Placental pericyte (primary cell): ENCODE data around the gene MYEOV. TPM values are rescaled to one million over a fixed set of nuclear protein-coding genes. Genes with fewer than 3 reads are reported as not detected.

Experiments
- total RNA-seq: library from RNA; depleted of rRNA; stranded (reverse); fragments of >200 nt; gene quantifications from 2 replicates; pipeline ENCODE4 v1.2.3, GENCODE V29; 2012

MYEOV gene
- total RNA-seq: 0.66 and 46.8 TPM in 2 replicates

GRCh38 chr11:69293819-69294505 lies at the start of gene MYEOV:
Gene MYEOV (plus strand): TSS chr11:69294155. CDS start chr11:69295355, 1,200 bp downstream.

Other genes with a start within 250 kb of the MYEOV start
- 11.8 and 13.7 TPM in 2 replicates for gene TPCN2, start 245.2 kb upstream of the MYEOV start, total RNA-seq
- gene SMIM38, start 138.2 kb upstream of the MYEOV start, total RNA-seq: 0.14 and 0.44 TPM in 2 replicates
- not detected in 2 replicates for gene LINC01488, start 187.5 kb downstream of the MYEOV start, total RNA-seq